ENCODE data around the gene TRIP4. TPM values are rescaled to one million over a fixed set of nuclear protein-coding genes. Genes with fewer than 3 reads are reported as not detected.

Gene TRIP4
- total and polyA plus RNA-seq, 9 of the 15 experiments (the other 6 are each of a cell fraction or from before 2014, with no cell fraction given) = 7.6 to 23.3 (median 16.7) TPM

- TF ChIP-seq HMG20A (CRISPR knock-in tag; conservative IDR thresholded peaks at IDR 0.05) = no peak
- no peak for TF ChIP-seq TEAD2 (tag; IDR thresholded peaks at IDR 0.05)
- TF ChIP-seq ZSCAN29 (IDR thresholded peaks at IDR 0.05) = no peak
- no peak for TF ChIP-seq SREBF1 (IDR thresholded peaks at IDR 0.05; ENCODE audit: borderline replicate concordance, low read depth, low read length)
- no peak for TF ChIP-seq ARID3B (CRISPR knock-in tag; IDR thresholded peaks at IDR 0.05; ENCODE audit: borderline replicate concordance)
- TF ChIP-seq PCBP2 (IDR thresholded peaks at IDR 0.05; ENCODE audit: low read depth, low read length, poor library complexity, severe bottlenecking) = no peak
- no peak for TF ChIP-seq NR2F6 (CRISPR knock-in tag; IDR thresholded peaks at IDR 0.05)
- no peak for TF ChIP-seq ZNF224 (CRISPR knock-in tag; IDR thresholded peaks at IDR 0.05)
- TF ChIP-seq ZNF609 (CRISPR knock-in tag; IDR thresholded peaks at IDR 0.05; ENCODE audit: borderline replicate concordance) = peak; percentile 63; the same call in 1 of the 2 replicates
- TF ChIP-seq ZNF79 (CRISPR knock-in tag; IDR thresholded peaks at IDR 0.05; ENCODE audit: low read depth) = no peak
- peak; percentile 92 for TF ChIP-seq PHB2 (IDR thresholded peaks at IDR 0.05; ENCODE audit: low read depth)
- TF ChIP-seq ELF2 (CRISPR knock-in tag; IDR thresholded peaks at IDR 0.05) = no peak
- TF ChIP-seq ATF7 (IDR thresholded peaks at IDR 0.05) = peak; percentile 49; the same call in 1 of the 2 replicates
- no peak for TF ChIP-seq HNRNPK (IDR thresholded peaks at IDR 0.05; ENCODE audit: low read depth, low read length, poor library complexity, severe bottlenecking)
- no peak for TF ChIP-seq NFATC3 (IDR thresholded peaks at IDR 0.05)
- TF ChIP-seq CTCFL (IDR thresholded peaks at IDR 0.05; ENCODE audit: borderline replicate concordance, insufficient read depth, low read depth, low read length, poor library complexity, severe bottlenecking) = no peak
- TF ChIP-seq ARNT (IDR thresholded peaks at IDR 0.05) = peak in 1 of 2 experiments; percentile 77; a peak in 1 of 4 replicates
- no peak for TF ChIP-seq ZNF586 (CRISPR knock-in tag; conservative IDR thresholded peaks at IDR 0.05)
Observed at GRCh38 chr15:64438653-64439447, 51.2 kb downstream of the TRIP4 start (continued).

Data from K562 (cell line).